Keratinocyte (primary cell): ENCODE data around the gene EIF2S2. TPM values are rescaled to one million over a fixed set of nuclear protein-coding genes. Genes with fewer than 3 reads are reported as not detected.
A peak's percentile ranks its signal among the peaks of the same experiment; 100 is the strongest.

ENCODE experiments used
- DNase-seq: peaks from one replicate; pipeline ENCODE4 v3.0.0-alpha.2; 2011; ENCODE audit warnings: low read depth, missing footprints, low spot score
- FAIRE-seq: peaks from 2 replicates; lab custom pipeline; 2011; peaks lifted over from hg19 to GRCh38; lab: Jason Lieb, UNC
- H2AFZ ChIP-seq: 2 replicates; pipeline ENCODE4 v1.6.0; 2012; ENCODE audit warnings: low read length, control low read depth, inconsistent platforms; ENCODE audit not compliant: control insufficient read depth
- H3K27ac ChIP-seq: 2 replicates; pipeline ENCODE4 v1.5.1; 2011; ENCODE audit warnings: low read length; ENCODE audit not compliant: control insufficient read depth, insufficient read depth
- H3K27me3 ChIP-seq: 3 replicates; pipeline ENCODE4 v1.6.0; 2011; ENCODE audit warnings: low read length; ENCODE audit not compliant: control insufficient read depth, insufficient read depth; ENCODE audit errors: extremely low read depth
- H3K36me3 ChIP-seq, 2 experiments: 2 replicates in 1 of 2; 3 replicates in 1 of 2; pipeline ENCODE4 v1.5.1; 2011; ENCODE audit warnings: low read length in 2 of 2, mild to moderate bottlenecking in 1 of 2; ENCODE audit not compliant: control insufficient read depth in 2 of 2, insufficient read depth in 2 of 2; ENCODE audit errors: extremely low read depth in 1 of 2
- H3K4me1 ChIP-seq: 3 replicates; pipeline ENCODE4 v1.5.1; 2011; ENCODE audit warnings: low read length; ENCODE audit not compliant: control insufficient read depth, insufficient read depth; ENCODE audit errors: extremely low read depth
- H3K4me2 ChIP-seq: 3 replicates; pipeline ENCODE4 v1.6.0; 2011; ENCODE audit warnings: low read depth, low read length; ENCODE audit not compliant: control insufficient read depth, insufficient read depth; ENCODE audit errors: extremely low read depth
- H3K4me3 ChIP-seq, 3 experiments: fragments of 200-600 bp in 1 of 3; sonication (generic) in 1 of 3; 2 replicates in 2 of 3; 3 replicates in 1 of 3; pipeline ENCODE4 v1.5.1; 2011 to 2016; ENCODE audit warnings: low read length in 3 of 3, mild to moderate bottlenecking in 3 of 3, control low read depth in 2 of 3, inconsistent platforms in 1 of 3, low read depth in 1 of 3, mixed read lengths in 1 of 3, mixed run types in 1 of 3, moderate library complexity in 1 of 3; ENCODE audit not compliant: control insufficient read depth in 2 of 3, insufficient read depth in 2 of 3; ENCODE audit errors: extremely low read depth in 1 of 3
- H3K79me2 ChIP-seq: 2 replicates; pipeline ENCODE4 v1.6.0; 2012; ENCODE audit warnings: low read length; ENCODE audit not compliant: control insufficient read depth, insufficient read depth
- H3K9ac ChIP-seq: 3 replicates; pipeline ENCODE4 v1.6.0; 2011; ENCODE audit warnings: low read length; ENCODE audit not compliant: control insufficient read depth, insufficient read depth; ENCODE audit errors: extremely low read depth
- H3K9me1 ChIP-seq: 3 replicates; pipeline ENCODE4 v1.6.0; 2011; ENCODE audit warnings: low read length; ENCODE audit not compliant: control insufficient read depth, insufficient read depth; ENCODE audit errors: extremely low read depth
- H3K9me3 ChIP-seq: 2 replicates; pipeline ENCODE4 v1.5.1; 2012; ENCODE audit warnings: low read depth, low read length; ENCODE audit not compliant: control insufficient read depth
- H4K20me1 ChIP-seq: 3 replicates; pipeline ENCODE4 v1.6.0; 2011; ENCODE audit warnings: low read length; ENCODE audit not compliant: control insufficient read depth, insufficient read depth; ENCODE audit errors: extremely low read depth
- EZH2 ChIP-seq: IDR thresholded peaks from one replicate; pipeline ENCODE4 v1.6.1; 2012; ENCODE audit warnings: inconsistent platforms, mild to moderate bottlenecking, low read length, moderate library complexity
- dilution Hi-C: fragments of 300-500 bp; cut with MboI; formaldehyde crosslinking; loops from one replicate; pipeline ENCODE4 v1.7.0; 2020; ENCODE audit warnings: low sequenced_read_pairs; ENCODE audit not compliant: extremely low pct_ligation_motif_present
- polyA plus RNA-seq, 5 experiments: library from polyadenylated mRNA; depleted of rRNA in 3 of 5; stranded (reverse) in 3 of 5; stranded (forward) in 1 of 5; unstranded in 1 of 5; fragments of >200 nt; gene quantifications; 1 replicate in 1 of 5; 2 replicates in 3 of 5; 3 replicates in 1 of 5; pipeline versions ENCODE4 v1.2.1 to v1.2.3, GENCODE V29; 2011 to 2012; ENCODE audit warnings: missing spikeins in 2 of 5, low read depth in 1 of 5, low replicate concordance in 1 of 5
- TF ChIP-seq, protein P1 (sequence below), 3 experiments: IDR thresholded peaks in 1 of 3; conservative IDR thresholded peaks in 1 of 3; optimal IDR thresholded peaks in 1 of 3; 2 replicates in 2 of 3; 3 replicates in 1 of 3; pipeline versions ENCODE3 to v1.5.1; 2011; ENCODE audit warnings: low read length in 3 of 3, mild to moderate bottlenecking in 3 of 3, moderate library complexity in 2 of 3, control low read depth in 1 of 3, inconsistent platforms in 1 of 3; ENCODE audit not compliant: insufficient read depth in 2 of 3; ENCODE audit errors: extremely low read depth in 1 of 3

The EIF2S2 gene
- polyA plus RNA-seq, 1 donor (not counting 4 experiments of a cell fraction or from before 2014, with no cell fraction given): 131 TPM

- Histone ChIP-seq H3K4me2 (no peak overlapping the region), H3K27me3 (no peaks in the 10 kb centered on the region), H3K4me3 (no peak overlapping the region), H4K20me1 (peaks cover 3% of the 10 kb centered on the region), H3K27ac (no peak overlapping the region), H3K9me1 (no peaks in the 10 kb centered on the region), H3K4me1 (peaks cover 39% of the 10 kb centered on the region), H3K36me3 (peaks cover 12 to 20% of the 10 kb centered on the region in 2 experiments), H3K9ac (no peak overlapping the region), H3K79me2 (peaks cover 55% of the 10 kb centered on the region), H3K9me3 (no peaks in the 10 kb centered on the region), H2AFZ (no peak overlapping the region)
- dilution Hi-C loops: loop anchor here (25.0 kb wide), 1 partner anchor 134 kb away; no protein-coding TSS in a partner anchor
- no peak for DNase-seq
- TF ChIP-seq EZH2: no peak
- TF ChIP-seq, protein P1, sequence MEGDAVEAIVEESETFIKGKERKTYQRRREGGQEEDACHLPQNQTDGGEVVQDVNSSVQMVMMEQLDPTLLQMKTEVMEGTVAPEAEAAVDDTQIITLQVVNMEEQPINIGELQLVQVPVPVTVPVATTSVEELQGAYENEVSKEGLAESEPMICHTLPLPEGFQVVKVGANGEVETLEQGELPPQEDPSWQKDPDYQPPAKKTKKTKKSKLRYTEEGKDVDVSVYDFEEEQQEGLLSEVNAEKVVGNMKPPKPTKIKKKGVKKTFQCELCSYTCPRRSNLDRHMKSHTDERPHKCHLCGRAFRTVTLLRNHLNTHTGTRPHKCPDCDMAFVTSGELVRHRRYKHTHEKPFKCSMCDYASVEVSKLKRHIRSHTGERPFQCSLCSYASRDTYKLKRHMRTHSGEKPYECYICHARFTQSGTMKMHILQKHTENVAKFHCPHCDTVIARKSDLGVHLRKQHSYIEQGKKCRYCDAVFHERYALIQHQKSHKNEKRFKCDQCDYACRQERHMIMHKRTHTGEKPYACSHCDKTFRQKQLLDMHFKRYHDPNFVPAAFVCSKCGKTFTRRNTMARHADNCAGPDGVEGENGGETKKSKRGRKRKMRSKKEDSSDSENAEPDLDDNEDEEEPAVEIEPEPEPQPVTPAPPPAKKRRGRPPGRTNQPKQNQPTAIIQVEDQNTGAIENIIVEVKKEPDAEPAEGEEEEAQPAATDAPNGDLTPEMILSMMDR (optimal IDR thresholded peaks at IDR 0.05 in 1 of 3, IDR thresholded peaks at IDR 0.05 in 1 of 3, conservative IDR thresholded peaks at IDR 0.05 in 1 of 3; ENCODE audit: extremely low read depth in 1 of 3, insufficient read depth in 2 of 3, low read length in 3 of 3): no peak
- FAIRE-seq: peak; percentile 61
These were observed 41.2 kb downstream of the EIF2S2 start for GRCh38 chr20:34070859-34071258.

DNA sequence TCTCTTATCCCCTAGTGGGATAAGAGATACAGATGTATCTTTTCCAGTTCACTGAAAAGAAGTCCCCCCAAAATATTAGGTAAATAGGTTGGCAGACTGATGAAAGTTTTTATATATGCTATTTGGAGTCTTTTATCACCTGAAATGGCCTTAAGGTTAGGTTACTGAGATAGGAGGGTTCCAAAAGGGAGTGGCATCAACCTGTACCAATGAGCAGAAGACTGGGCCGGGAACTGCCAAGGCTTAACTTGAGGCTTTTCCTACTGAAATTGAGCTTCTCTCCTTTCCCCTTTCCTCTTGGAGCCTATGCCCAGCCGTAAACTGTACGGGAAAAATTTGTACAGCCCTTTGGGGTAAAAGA is 42.0 kb downstream of the EIF2S2 start:
- no peak overlapping the region for H3K9ac ChIP-seq
- H2AFZ ChIP-seq: no peak overlapping the region
- peaks cover 3% of the 10 kb centered on the region for H4K20me1 ChIP-seq
- no peaks in the 10 kb centered on the region for H3K9me3 ChIP-seq
- no peaks in the 10 kb centered on the region for H3K27me3 ChIP-seq
- no peak for DNase-seq
- TF ChIP-seq, protein P1 (optimal IDR thresholded peaks at IDR 0.05 in 1 of 3, IDR thresholded peaks at IDR 0.05 in 1 of 3, conservative IDR thresholded peaks at IDR 0.05 in 1 of 3; ENCODE audit: extremely low read depth in 1 of 3, insufficient read depth in 2 of 3, low read length in 3 of 3): no peak
- no peak for TF ChIP-seq EZH2
- no peak overlapping the region for H3K4me2 ChIP-seq
- no peaks in the 10 kb centered on the region for H3K9me1 ChIP-seq
- peaks cover 56% of the 10 kb centered on the region for H3K79me2 ChIP-seq
- peaks cover 47% of the 10 kb centered on the region for H3K4me1 ChIP-seq
- no peak for FAIRE-seq
- no peak overlapping the region for H3K27ac ChIP-seq
- no peak overlapping the region for H3K4me3 ChIP-seq
- dilution Hi-C loops: loop anchor here (25.0 kb wide), 1 partner anchor 133 kb away; no protein-coding TSS in a partner anchor
- H3K36me3 ChIP-seq: peaks cover 8 to 18% of the 10 kb centered on the region in 2 experiments
